GM18511 (cell line): Measurements from ENCODE around the gene HAUS7.

Source experiments
- ATAC-seq: cut with Tn5 transposase; IDR thresholded peaks from one replicate; pipeline ENCODE4 v1.9.1; 2021; ENCODE audit warnings: mild to moderate bottlenecking, moderate library complexity; ENCODE audit not compliant: unreplicated experiment

Gene HAUS7

DNA sequence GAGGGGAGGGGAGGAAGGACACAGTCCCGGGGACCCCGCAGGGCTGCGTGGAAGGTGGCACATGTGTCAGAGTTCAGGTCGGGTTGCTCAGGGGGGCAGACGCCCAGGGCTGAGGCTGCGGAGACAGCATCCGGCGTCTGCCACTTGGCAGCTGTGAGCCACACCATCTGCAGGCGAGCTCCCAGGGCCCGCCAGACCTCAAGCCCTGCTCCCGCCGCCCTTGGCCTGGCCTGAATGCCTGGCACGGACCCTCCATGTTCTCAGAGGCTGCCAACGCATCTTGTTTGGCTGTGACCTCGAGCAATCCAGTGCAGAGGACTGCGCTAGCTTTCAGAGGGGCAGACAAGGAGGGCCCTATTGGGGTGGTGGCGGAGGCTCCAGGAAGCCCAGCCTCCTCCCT, 29.5 kb upstream of the HAUS7 start:
- ATAC-seq = no peak

- ATAC-seq = no peak
Measured at GRCh38 chrX:153499341-153499740, 29.0 kb upstream of the HAUS7 start.

DNA sequence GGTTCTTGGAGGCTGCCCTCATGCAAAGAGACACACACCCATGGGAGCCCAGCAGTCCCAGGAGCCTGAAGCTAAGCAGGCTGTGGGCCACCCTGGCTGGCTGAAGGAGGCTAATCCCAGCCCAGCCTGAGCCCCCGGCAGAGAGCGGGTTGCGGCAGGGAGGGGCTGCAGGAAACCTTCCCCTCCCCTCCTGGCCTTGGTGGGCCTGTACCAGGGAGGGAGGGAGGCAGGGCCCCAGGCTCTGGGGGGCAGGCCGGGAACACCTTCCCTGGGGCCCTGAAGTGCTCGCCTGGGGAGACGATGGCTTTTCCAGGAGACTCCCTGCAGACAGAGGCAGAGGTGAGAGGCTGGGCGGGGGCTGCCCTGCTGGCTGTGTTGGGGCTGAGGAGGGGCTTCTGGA, 28.1 kb upstream of the HAUS7 start:
- no peak for ATAC-seq

- ATAC-seq = no peak
Measured at GRCh38 chrX:153496590-153496959, 26.2 kb upstream of the HAUS7 start.

GRCh38 chrX:153495903-153496589, 25.7 kb upstream of the HAUS7 start:
- no peak for ATAC-seq

DNA sequence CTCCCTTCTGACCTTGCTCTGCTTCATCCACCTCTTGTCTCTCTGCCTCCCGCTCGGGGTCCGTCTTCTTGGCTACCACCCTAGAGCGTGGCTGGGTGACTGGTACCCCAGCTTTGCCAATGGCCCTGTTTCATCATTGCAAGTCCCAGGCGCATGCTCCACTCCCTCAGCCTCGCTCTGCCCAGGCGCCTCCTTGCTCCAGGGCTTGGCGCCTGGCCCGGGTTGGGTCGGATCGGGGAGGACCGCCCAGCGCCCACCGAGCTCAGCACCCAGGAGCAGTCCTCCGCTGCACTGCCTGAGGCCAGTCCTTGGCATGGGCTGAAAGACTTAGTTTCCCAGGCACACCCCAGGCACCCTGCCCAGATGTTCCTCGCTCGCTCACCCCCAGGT, 25.0 kb upstream of the HAUS7 start:
- no peak for ATAC-seq

- no peak for ATAC-seq
Measured at GRCh38 chrX:153494541-153495361, 24.4 kb upstream of the HAUS7 start, which contains the start of gene BGN. Gene BGN (plus strand): TSS chrX:153494980. CDS start chrX:153504632, 9,652 bp downstream.

DNA sequence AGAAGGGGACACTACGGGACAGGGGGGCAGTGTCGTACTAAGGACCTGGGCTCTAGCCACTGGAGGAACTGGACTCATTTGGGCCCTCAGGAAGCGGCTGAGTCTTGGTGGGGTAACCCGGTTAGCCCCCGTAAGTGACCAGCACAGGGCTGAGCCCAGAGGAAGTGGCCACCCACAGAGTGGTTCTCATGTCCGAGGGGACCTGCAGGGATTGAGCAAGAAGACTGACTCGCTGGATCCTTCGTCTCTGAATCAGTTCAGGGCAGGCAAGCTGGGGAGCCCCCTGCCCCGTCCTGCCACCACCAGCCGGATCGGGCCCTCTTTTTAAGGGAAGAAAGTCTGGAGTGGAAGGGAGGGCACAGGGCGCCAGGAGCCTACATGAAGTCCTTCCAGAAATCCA, 23.7 kb upstream of the HAUS7 start:
- ATAC-seq = no peak

DNA sequence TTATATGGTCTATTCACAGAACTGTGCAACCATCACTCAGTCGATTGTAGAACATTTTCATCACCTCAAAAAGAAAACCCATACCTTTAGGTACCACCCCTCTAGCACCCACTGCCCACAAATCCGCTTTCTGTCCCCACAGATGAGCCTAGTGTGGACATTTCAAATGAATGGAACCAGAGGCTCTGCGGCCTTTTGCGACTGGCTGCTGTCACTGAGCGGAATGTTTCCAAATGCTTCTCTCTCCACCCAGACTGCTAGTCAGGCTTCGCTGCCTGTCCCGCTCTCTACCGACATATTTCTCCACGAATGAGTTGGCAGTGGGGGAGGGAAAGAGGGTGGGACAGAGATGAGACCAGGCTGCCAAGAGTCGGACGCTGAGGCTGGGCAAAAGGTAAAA, 22.7 kb upstream of the HAUS7 start:
- ATAC-seq = no peak

DNA sequence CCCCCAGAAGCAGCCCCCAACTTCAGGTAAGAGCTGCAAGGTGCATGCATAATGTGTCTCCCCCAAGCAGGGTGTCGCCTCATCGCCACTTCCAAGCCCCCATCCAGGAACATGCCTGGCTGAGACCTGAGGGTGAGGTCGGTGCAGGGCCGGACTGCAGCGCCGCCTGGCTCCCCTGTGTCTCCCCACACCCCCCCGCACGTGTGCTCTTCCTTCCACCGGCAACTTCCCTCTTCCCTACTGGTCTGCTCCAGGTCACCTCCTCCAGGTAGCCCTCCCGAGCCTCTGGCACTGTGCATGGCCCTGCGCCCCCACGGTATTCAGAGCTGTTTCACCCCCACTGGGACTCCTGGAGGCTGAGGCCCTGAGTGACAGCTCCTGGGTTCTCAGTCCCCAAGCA, 22.2 kb upstream of the HAUS7 start:
- no peak for ATAC-seq

GRCh38 chrX:153491918-153492317, 21.5 kb upstream of the HAUS7 start:
- no peak for ATAC-seq

- no peak for ATAC-seq
Measured at GRCh38 chrX:153491351-153491914, 21.1 kb upstream of the HAUS7 start.

GRCh38 chrX:153490217-153490930, 20.0 kb upstream of the HAUS7 start:
- no peak for ATAC-seq

GRCh38 chrX:153488231-153488914, 18.0 kb upstream of the HAUS7 start:
- no peak for ATAC-seq

GRCh38 chrX:153487590-153488071, 17.3 kb upstream of the HAUS7 start:
- ATAC-seq = no peak

DNA sequence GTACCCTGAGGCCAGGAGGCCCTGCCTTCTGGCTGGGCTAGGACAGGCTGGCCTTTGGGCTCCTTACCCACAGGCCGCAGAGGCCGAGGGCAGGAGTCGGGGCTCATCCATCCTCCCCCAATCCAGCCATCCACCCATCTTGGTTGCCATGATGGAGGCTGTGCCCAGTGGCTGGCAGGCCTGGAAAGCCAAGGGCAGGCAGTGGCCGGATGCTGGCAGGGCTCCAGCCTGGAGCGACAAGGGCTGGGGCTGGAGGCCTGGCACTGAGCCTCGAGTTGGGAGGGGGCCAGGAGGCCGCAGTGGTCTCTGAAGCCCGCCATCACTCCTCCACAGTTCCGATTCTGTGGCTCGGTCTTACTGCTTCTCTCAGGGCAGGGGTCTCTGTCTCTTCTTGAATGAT, 15.8 kb upstream of the HAUS7 start:
- no peak for ATAC-seq

DNA sequence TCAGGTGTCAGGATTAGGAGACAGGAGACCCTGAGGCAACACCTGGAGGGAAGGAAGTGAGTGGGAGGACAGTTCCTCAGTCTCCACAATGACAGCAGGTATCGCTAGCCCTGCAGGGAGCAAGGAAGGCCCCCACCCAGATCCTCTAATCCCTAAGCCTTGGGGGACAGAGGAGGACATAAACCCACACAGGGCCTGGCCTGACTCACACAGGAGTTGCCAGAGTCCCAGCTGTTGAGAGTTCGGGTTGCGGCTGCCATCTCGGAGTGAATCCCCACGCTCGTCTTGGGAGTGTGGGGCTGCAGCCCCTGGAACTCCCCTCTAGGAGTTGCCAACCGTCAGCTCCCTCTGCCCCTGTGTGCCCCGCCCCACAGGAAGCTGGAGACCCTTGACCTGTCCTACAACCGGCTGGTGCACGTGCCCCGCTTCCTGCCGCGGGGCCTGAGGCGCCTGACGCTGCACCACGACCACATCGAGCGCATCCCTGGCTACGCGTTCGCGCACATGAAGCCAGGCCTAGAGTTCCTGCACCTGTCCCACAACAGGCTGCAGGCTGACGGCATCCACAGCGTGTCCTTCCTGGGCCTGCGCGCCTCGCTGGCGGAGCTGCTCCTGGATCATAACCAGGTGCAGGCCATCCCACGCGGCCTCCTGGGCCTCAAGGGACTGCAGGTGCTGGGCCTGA, 15.2 kb upstream of the HAUS7 start:
- no peak for ATAC-seq

GRCh38 chrX:153482376-153483015, 12.1 kb upstream of the HAUS7 start:
- ATAC-seq = no peak

GRCh38 chrX:153481043-153481442, 10.7 kb upstream of the HAUS7 start:
- ATAC-seq = no peak

DNA sequence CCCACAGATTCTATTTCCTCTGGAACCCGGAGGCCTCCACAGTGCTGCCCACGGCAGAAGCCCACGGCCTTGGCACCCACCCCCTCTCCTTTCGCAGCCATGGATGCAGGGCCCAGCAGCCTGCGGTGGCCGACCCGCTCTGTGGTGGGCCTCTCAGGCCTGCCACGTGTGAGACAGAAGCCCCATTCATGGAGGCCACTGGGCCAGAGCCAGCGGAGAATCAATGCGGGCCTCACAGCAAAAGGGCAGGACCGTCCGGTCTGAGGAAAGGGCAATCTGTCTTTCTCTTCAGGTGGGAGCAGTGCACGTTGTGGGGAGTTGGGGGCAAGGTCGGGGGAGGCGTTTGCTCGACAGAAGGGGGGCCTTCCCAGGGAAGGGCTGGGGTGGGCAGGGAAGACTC, 8.4 kb upstream of the HAUS7 start:
- no peak for ATAC-seq
